Mucosa of descending colon (tissue), 3 donors: ENCODE measurements around the gene GATC. TPM values are rescaled to one million over a fixed set of nuclear protein-coding genes. Genes with fewer than 3 reads are reported as not detected.
A peak's percentile ranks its signal among the peaks of the same experiment; 100 is the strongest.
"Not testable (repeated sequence)": the region's sequence is repeated elsewhere in the genome, so short reads cannot be mapped to it uniquely, and the experiment has no call there.

Experiments used
- ATAC-seq: fragments of 200-7000 bp; cut with Tn5 transposase; one replicate; pipeline ENCODE4 v1.9.1; 2020; ENCODE audit warnings: mild to moderate bottlenecking, moderate library complexity
- DNase-seq, 3 donors: peaks; one replicate each; pipeline ENCODE4 v3.0.0-alpha.2; 2020
- H3K36me3 ChIP-seq: fragments of 200-600 bp; one replicate; pipeline ENCODE4 v1.8.0; 2021; ENCODE audit warnings: low read depth, mild to moderate bottlenecking
- H3K4me1 ChIP-seq: fragments of 200-600 bp; one replicate; pipeline ENCODE4 v1.8.0; 2021; ENCODE audit warnings: low read depth, mild to moderate bottlenecking
- H3K4me3 ChIP-seq: fragments of 200-600 bp; one replicate; pipeline ENCODE4 v1.8.0; 2021; ENCODE audit warnings: mild to moderate bottlenecking
- H3K9me3 ChIP-seq: fragments of 200-600 bp; one replicate; pipeline ENCODE4 v1.8.0; 2021; ENCODE audit warnings: mild to moderate bottlenecking
- CTCF ChIP-seq: fragments of 200-600 bp; IDR thresholded peaks from one replicate; pipeline ENCODE4 v1.8.0; 2022; ENCODE audit warnings: antibody characterized with exemption, mild to moderate bottlenecking
- intact Hi-C, 2 donors: fragments of 100-400 bp; cut with DNase I in 1 of 2; cut with micrococcal nuclease in 1 of 2; formaldehyde crosslinking; loops; one replicate each; pipeline versions ENCODE4 v1.11.0 to v1.11.1; 2022; cut with DNase I, micrococcal nuclease
- total RNA-seq, 3 donors: library from RNA; stranded (reverse); fragmentation: NEBNext Ultra II Directional in 2 of 3; extraction: Animal tissue kit (Norgen Biotek cat#: 25700) in 2 of 3; gene quantifications; one replicate each; pipeline versions ENCODE4 v1.2.1 to v1.2.4, GENCODE V29; 2021 to 2023
- donor health status: DM: no; HTN: no; CAD: no; lungs with moderate emphysema.
- donor health status: DM: no; HTN: no; CAD: no.
- donor health status: DM: no; HTN: yes; CAD: no.

Gene GATC
- total RNA-seq, 3 donors from 2014 or later: 20.6 to 29.5 (median 26.8) TPM

- H3K4me1 ChIP-seq: peaks cover 17% of the 10 kb centered on the region
- H3K36me3 ChIP-seq: no peaks in the 10 kb centered on the region
- no peak for DNase-seq
- no peak for TF ChIP-seq CTCF
- ATAC-seq: peak; percentile 15
- no peaks in the 10 kb centered on the region for H3K9me3 ChIP-seq
- intact Hi-C loops: no loop called here
- H3K4me3 ChIP-seq: peak overlapping the region; percentile 71
Measured at GRCh38 chr12:120438495-120439198, 7.6 kb upstream of the GATC start.

- Histone ChIP-seq H3K36me3 (no peaks in the 10 kb centered on the region), H3K9me3 (no peaks in the 10 kb centered on the region), H3K4me3 (no peak overlapping the region), H3K4me1 (peaks cover 17% of the 10 kb centered on the region)
- DNase-seq: peak in 2 of 3 donors; percentile 44 to 80
- ATAC-seq: peak; percentile 41
- peak; percentile 43 for TF ChIP-seq CTCF
- intact Hi-C loops: no loop called here
Measured at GRCh38 chr12:120439646-120440247, 6.5 kb upstream of the GATC start.

- DNase-seq: no peak
- no peak for TF ChIP-seq CTCF
- no peak for ATAC-seq
- Histone ChIP-seq H3K4me1 (peaks cover 26% of the 10 kb centered on the region), H3K36me3 (no peaks in the 10 kb centered on the region), H3K4me3 (no peak overlapping the region), H3K9me3 (no peaks in the 10 kb centered on the region)
- intact Hi-C loops: no loop called here
Measured at GRCh38 chr12:120444676-120445075, 1.6 kb upstream of the GATC start.

- H3K36me3 ChIP-seq, DNase-seq, intact Hi-C loops, H3K9me3 ChIP-seq, ATAC-seq: not testable (repeated sequence)
- Histone ChIP-seq H3K4me1 (peaks cover 21% of the 10 kb centered on the region), H3K4me3 (peak overlapping the region; percentile 58)
Measured at GRCh38 chr12:120446844-120447178, 567 bp downstream of the GATC start.

- no peak for DNase-seq
- no peak for TF ChIP-seq CTCF
- no peak for ATAC-seq
- Histone ChIP-seq H3K4me3 (no peak overlapping the region), H3K36me3 (no peaks in the 10 kb centered on the region), H3K4me1 (peaks cover 21% of the 10 kb centered on the region), H3K9me3 (no peaks in the 10 kb centered on the region)
- intact Hi-C loops: no loop called here
Measured at GRCh38 chr12:120447992-120448391, 1.7 kb downstream of the GATC start.

- H3K4me1 ChIP-seq, H3K4me3 ChIP-seq, H3K36me3 ChIP-seq, DNase-seq, intact Hi-C loops, H3K9me3 ChIP-seq, ATAC-seq: not testable (repeated sequence)
Measured at GRCh38 chr12:120452524-120452923, 6.3 kb downstream of the GATC start.
